WERI-Rb-1 (cell line): ENCODE data around the gene C1orf198.
A peak's percentile ranks its signal among the peaks of the same experiment; 100 is the strongest.

Experiments
- DNase-seq: peaks from one replicate; pipeline ENCODE4 v3.0.0-alpha.2; 2020
- H3K27ac ChIP-seq: fragments of 250-450 bp; sonication (Bioruptor Pico); 2 replicates; pipeline ENCODE4 v1.5.1; 2020; ENCODE audit warnings: mild to moderate bottlenecking, moderate library complexity
- H3K27me3 ChIP-seq: fragments of 250-450 bp; sonication (Bioruptor Pico); 2 replicates; pipeline ENCODE4 v1.5.1; 2021; ENCODE audit warnings: mild to moderate bottlenecking, low read depth, moderate library complexity; ENCODE audit not compliant: insufficient read depth, severe bottlenecking
- H3K36me3 ChIP-seq: fragments of 250-450 bp; sonication (Bioruptor Pico); 2 replicates; pipeline ENCODE4 v1.5.1; 2020; ENCODE audit warnings: mild to moderate bottlenecking, moderate library complexity
- H3K4me3 ChIP-seq: 2 replicates; pipeline ENCODE4 v1.5.1; 2011; ENCODE audit warnings: low read depth, mild to moderate bottlenecking, control low read depth, low read length
- H3K9me3 ChIP-seq: fragments of 250-450 bp; sonication (Bioruptor Pico); 2 replicates; pipeline ENCODE4 v1.5.1; 2021; ENCODE audit warnings: mild to moderate bottlenecking, moderate library complexity; ENCODE audit not compliant: severe bottlenecking
- CTCF ChIP-seq: IDR thresholded peaks from 2 replicates; pipeline ENCODE4 v1.5.1; 2011; ENCODE audit warnings: low read depth, mild to moderate bottlenecking, control low read depth, inconsistent platforms, low read length

Gene C1orf198

GRCh38 chr1:230867903-230868735 lies at the start of gene C1orf198:
Gene C1orf198 (minus strand): TSS chr1:230868521. CDS start chr1:230868512, 9 bp downstream.
- H3K4me3 ChIP-seq, result peak within 1 kb of the TSS; percentile 85
- TF ChIP-seq CTCF, result no peak
- DNase-seq, result peak; percentile 88
- peaks cover 18% of the 10 kb centered on the region for H3K36me3 ChIP-seq
- H3K9me3 ChIP-seq, result no peaks in the 10 kb centered on the region
- peak within 1 kb of the TSS; percentile 98 for H3K27ac ChIP-seq
- H3K27me3 ChIP-seq, result no peaks in the 10 kb centered on the region

GRCh38 chr1:230917284-230918135 lies 49.2 kb upstream of the C1orf198 start:
- TF ChIP-seq CTCF, result peak; percentile 80
- Histone ChIP-seq H3K9me3 (no peaks in the 10 kb centered on the region), H3K27me3 (no peaks in the 10 kb centered on the region), H3K36me3 (peaks cover 35% of the 10 kb centered on the region), H3K27ac (no peak overlapping the region), H3K4me3 (no peak overlapping the region)
- peak; percentile 85 for DNase-seq

GRCh38 chr1:230916587-230917283 lies 48.4 kb upstream of the C1orf198 start:
- Histone ChIP-seq H3K27me3 (no peaks in the 10 kb centered on the region), H3K9me3 (no peaks in the 10 kb centered on the region), H3K4me3 (no peak overlapping the region), H3K27ac (no peak overlapping the region), H3K36me3 (peaks cover 36% of the 10 kb centered on the region)
- DNase-seq, result no peak
- TF ChIP-seq CTCF, result no peak

GRCh38 chr1:230915078-230915477 lies 46.8 kb upstream of the C1orf198 start:
- H3K27ac ChIP-seq, result no peak overlapping the region
- no peak overlapping the region for H3K4me3 ChIP-seq
- no peaks in the 10 kb centered on the region for H3K27me3 ChIP-seq
- no peaks in the 10 kb centered on the region for H3K9me3 ChIP-seq
- H3K36me3 ChIP-seq, result peaks cover 35% of the 10 kb centered on the region
- no peak for DNase-seq
- TF ChIP-seq CTCF, result no peak

- no peak overlapping the region for H3K4me3 ChIP-seq
- H3K27ac ChIP-seq, result no peak overlapping the region
- peaks cover 30% of the 10 kb centered on the region for H3K36me3 ChIP-seq
- H3K27me3 ChIP-seq, result no peaks in the 10 kb centered on the region
- H3K9me3 ChIP-seq, result no peaks in the 10 kb centered on the region
- TF ChIP-seq CTCF, result no peak
- DNase-seq, result no peak
Measured at GRCh38 chr1:230913496-230913895, 45.2 kb upstream of the C1orf198 start.
